Tibial nerve (tissue), 4 donors: ENCODE data around the gene NUDCD2. TPM values are rescaled to one million over a fixed set of nuclear protein-coding genes. Genes with fewer than 3 reads are reported as not detected.
"Not testable (repeated sequence)": the region's sequence is repeated elsewhere in the genome, so short reads cannot be mapped to it uniquely, and the experiment has no call there.

ENCODE experiments used
- DNase-seq, 2 donors: peaks; one replicate each; pipeline ENCODE4 v3.0.0-alpha.2; 2019; ENCODE audit warnings: low spot score in 2 of 2
- H3K27ac ChIP-seq, 4 donors: fragments of 200-600 bp; sonication (generic) in 3 of 4; one replicate each; pipeline ENCODE4 v1.5.1; 2017 to 2019; ENCODE audit warnings: mild to moderate bottlenecking in 1 of 4
- H3K27me3 ChIP-seq, 2 donors: fragments of 200-600 bp; sonication (generic) in 1 of 2; one replicate each; pipeline versions ENCODE4 v1.5.1 to v1.6.0; 2017 to 2019
- H3K36me3 ChIP-seq, 3 donors: fragments of 200-600 bp; sonication (generic); one replicate each; pipeline ENCODE4 v1.5.1; 2018 to 2019
- H3K4me1 ChIP-seq, 4 donors: fragments of 200-600 bp; sonication (generic) in 3 of 4; one replicate each; pipeline ENCODE4 v1.5.1; 2017 to 2019
- H3K4me3 ChIP-seq, 4 donors: fragments of 200-600 bp; sonication (generic) in 3 of 4; one replicate each; pipeline ENCODE4 v1.5.1; 2017 to 2019; ENCODE audit warnings: mild to moderate bottlenecking in 1 of 4, moderate library complexity in 1 of 4
- H3K9me3 ChIP-seq, 4 donors: fragments of 200-600 bp; sonication (generic) in 3 of 4; one replicate each; pipeline ENCODE4 v1.5.1; 2017 to 2019
- EP300 ChIP-seq, 2 donors: sonication (generic); formaldehyde crosslinking; IDR thresholded peaks; one replicate each; pipeline ENCODE4 v1.6.1; 2017; ENCODE audit warnings: antibody characterized with exemption in 2 of 2, mild to moderate bottlenecking in 1 of 2
- POLR2A ChIP-seq, 2 donors: fragments of 450-650 bp; IDR thresholded peaks; one replicate each; pipeline ENCODE4 v1.6.1; 2017; ENCODE audit warnings: antibody characterized with exemption in 2 of 2, mild to moderate bottlenecking in 2 of 2, moderate library complexity in 2 of 2
- WGBS, 2 donors: methylation state at CpG; one replicate each; pipeline ENCODE4 v1.1.5; 2018; 5-methylcytosine and 5-hydroxymethylcytosine counted together
- total RNA-seq, 4 donors: library from RNA; depleted of rRNA; stranded (reverse); fragments of >200 nt; gene quantifications; one replicate each; pipeline ENCODE4 v1.1.0, GENCODE V29; 2016
- TF ChIP-seq, protein P1 (sequence below), 5 experiments: fragments of 200-600 bp in 3 of 5; fragments of 450-650 bp in 2 of 5; sonication (generic) in 3 of 5; IDR thresholded peaks; one replicate each; pipeline ENCODE4 v1.5.1; 2016 to 2019; ENCODE audit warnings: antibody characterized with exemption in 5 of 5, mild to moderate bottlenecking in 3 of 5, moderate library complexity in 2 of 5

NUDCD2 gene
- total RNA-seq, 4 donors from 2014 or later, result 4.6 to 14.5 (median 5.5) TPM

DNA sequence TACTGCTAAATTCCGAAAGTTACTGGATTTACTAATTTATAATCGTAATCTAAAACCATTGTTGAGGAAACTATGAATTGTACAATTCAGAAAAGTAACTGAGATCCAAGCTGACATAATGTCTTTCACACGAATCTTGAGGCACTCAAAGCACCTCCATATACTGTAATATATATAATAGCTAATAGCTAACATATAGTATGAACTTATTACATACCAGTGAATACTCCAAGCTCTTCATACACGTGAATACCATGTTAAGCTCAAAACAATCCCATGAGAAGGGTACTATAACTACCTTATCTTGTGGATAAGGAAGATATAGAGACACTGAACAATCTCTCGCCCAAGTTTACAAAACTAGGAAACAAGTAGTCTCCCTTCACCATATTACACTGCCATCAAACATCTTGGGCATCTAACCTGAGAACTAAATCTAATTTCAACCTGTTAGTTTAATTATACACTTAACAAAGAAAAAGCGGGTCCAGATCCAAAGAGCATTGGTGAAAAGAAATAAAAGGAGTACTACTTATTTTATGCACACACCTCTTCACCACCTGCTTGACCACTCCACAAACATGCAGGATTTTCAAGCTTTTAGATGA, 1.0 kb downstream of the NUDCD2 start:
- Histone ChIP-seq H3K27ac (peak overlapping the region; percentile 86 to 99 (median 94)), H3K9me3 (no peaks in the 10 kb centered on the region), H3K4me1 (peaks cover 0 to 38% (median 11%) of the 10 kb centered on the region in 4 donors), H3K36me3 (peaks cover 0 to 25% (median 0%) of the 10 kb centered on the region in 3 donors), H3K4me3 (peak overlapping the region; percentile 59 to 85 (median 82)), H3K27me3 (no peaks in the 10 kb centered on the region)
- no peak for DNase-seq
- 41 to 44% methylated on average over 6 of the region's 6 CpGs for WGBS, 2 donors
- TF ChIP-seq, protein P1, sequence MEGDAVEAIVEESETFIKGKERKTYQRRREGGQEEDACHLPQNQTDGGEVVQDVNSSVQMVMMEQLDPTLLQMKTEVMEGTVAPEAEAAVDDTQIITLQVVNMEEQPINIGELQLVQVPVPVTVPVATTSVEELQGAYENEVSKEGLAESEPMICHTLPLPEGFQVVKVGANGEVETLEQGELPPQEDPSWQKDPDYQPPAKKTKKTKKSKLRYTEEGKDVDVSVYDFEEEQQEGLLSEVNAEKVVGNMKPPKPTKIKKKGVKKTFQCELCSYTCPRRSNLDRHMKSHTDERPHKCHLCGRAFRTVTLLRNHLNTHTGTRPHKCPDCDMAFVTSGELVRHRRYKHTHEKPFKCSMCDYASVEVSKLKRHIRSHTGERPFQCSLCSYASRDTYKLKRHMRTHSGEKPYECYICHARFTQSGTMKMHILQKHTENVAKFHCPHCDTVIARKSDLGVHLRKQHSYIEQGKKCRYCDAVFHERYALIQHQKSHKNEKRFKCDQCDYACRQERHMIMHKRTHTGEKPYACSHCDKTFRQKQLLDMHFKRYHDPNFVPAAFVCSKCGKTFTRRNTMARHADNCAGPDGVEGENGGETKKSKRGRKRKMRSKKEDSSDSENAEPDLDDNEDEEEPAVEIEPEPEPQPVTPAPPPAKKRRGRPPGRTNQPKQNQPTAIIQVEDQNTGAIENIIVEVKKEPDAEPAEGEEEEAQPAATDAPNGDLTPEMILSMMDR (IDR thresholded peaks at IDR 0.05), result no peak
- TF ChIP-seq POLR2A (IDR thresholded peaks at IDR 0.05) (no peak), EP300 (IDR thresholded peaks at IDR 0.05) (no peak)

DNA sequence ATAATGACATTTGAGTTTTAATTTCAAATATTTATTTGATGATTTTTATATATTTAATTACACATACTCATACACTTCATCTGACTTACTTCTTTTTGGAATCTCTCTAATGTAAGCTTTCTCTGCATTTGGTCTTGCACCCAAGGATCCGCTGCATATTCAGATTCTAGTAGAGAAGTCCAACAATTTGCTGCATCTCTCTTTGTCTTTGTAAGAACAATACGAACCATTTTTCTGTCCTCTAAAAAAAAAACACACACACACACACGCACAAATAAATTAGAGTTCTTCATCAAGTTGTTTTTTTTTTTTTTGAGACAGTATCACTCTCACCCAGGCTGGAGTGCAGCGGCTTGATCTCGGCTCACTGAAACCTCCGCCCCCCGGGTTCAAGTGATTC, 3.1 kb downstream of the NUDCD2 start:
- TF ChIP-seq, protein P1 (IDR thresholded peaks at IDR 0.05), result no peak
- TF ChIP-seq EP300 (IDR thresholded peaks at IDR 0.05), result no peak
- TF ChIP-seq POLR2A (IDR thresholded peaks at IDR 0.05), result no peak
- Histone ChIP-seq H3K27ac (no peak overlapping the region), H3K9me3 (no peaks in the 10 kb centered on the region), H3K4me3 (no peak overlapping the region), H3K36me3 (peaks cover 0 to 45% (median 0%) of the 10 kb centered on the region in 3 donors), H3K4me1 (peaks cover 0 to 42% (median 11%) of the 10 kb centered on the region in 4 donors), H3K27me3 (no peaks in the 10 kb centered on the region)
- no peak for DNase-seq
- WGBS, 2 donors, result 84 to 88% methylated on average over 7 of the region's 7 CpGs

DNA sequence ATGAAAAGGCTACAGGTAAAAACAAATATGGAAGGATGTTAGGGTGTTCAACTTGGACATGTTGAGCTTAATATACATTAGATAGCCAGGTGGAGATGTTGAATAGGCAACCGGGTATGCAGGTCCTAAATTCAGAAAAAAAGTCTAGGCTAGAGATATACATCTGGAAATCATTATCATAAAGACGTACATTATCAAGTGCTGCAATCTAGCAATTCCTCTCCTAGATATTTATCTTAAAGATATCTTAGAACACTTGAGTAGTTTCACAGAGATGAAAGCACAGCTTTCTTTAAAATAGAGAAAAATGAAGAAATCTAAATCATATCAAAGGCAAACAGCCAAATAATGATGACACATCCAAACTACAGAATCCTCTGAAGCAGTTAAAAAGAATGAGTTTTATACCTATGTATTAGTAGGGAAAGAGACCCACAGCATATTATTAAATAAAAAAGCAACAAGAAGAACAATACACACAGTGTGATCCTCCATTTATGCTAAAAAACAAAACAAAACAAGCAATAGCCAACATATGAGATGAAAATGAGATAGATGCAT, 3.8 kb downstream of the NUDCD2 start:
- H3K36me3 ChIP-seq, result peaks cover 0 to 52% (median 0%) of the 10 kb centered on the region in 3 donors
- H3K27ac ChIP-seq, result no peak overlapping the region
- no peaks in the 10 kb centered on the region for H3K9me3 ChIP-seq
- no peak overlapping the region for H3K4me3 ChIP-seq
- no peaks in the 10 kb centered on the region for H3K27me3 ChIP-seq
- DNase-seq, result no peak
- H3K4me1 ChIP-seq, result peaks cover 0 to 35% (median 9%) of the 10 kb centered on the region in 4 donors
- TF ChIP-seq EP300 (IDR thresholded peaks at IDR 0.05) (no peak), POLR2A (IDR thresholded peaks at IDR 0.05) (no peak)
- TF ChIP-seq, protein P1 (IDR thresholded peaks at IDR 0.05), result no peak
- 66 to 73% methylated on average over 2 of the region's 2 CpGs for WGBS, 2 donors

DNA sequence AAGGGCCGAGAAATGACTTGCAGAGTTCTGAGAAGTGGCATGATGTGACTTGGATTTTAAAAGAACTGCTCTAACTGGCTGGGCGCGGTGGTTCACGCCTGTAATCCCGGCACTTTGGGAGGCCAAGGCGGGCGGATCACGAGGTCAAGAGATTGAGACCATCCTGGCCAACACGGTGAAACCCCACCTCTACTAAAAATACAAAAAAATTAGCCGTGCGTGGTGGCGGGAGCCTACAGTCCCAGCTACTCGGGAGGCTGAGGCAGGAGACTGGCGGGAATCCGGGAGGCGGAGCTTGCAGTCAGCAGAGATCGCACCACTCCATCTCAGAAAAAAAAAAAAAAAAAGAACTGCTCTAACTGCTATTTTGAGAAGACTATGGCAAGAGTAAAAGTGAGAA, 4.5 kb downstream of the NUDCD2 start:
- peaks cover 0 to 30% (median 8%) of the 10 kb centered on the region in 4 donors for H3K4me1 ChIP-seq
- not testable (repeated sequence) for DNase-seq, H3K27me3 ChIP-seq, H3K27ac ChIP-seq, H3K9me3 ChIP-seq, H3K4me3 ChIP-seq
- 95% methylated on average over 17 of the region's 17 CpGs for WGBS, 2 donors
- H3K36me3 ChIP-seq, result peaks cover 0 to 59% (median 0%) of the 10 kb centered on the region in 3 donors

DNA sequence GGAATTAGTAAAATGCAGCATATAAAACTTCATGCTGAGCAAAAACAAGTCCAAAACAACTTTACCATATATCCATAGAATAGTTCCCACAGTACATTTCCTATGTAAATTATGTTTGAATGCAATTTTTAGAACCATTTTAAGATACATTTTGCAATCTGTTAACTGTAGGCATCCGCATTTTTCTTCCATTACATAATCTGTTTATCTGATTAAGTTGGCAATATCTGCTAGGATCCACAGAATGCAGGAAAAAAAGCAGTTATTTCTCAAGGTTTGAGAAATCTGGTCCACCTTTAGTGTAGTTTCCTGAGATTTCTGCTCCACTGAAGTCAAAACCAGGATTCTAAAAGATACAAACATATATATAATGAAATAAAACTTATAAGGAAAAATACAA, 6.2 kb downstream of the NUDCD2 start:
- no peak overlapping the region for H3K4me3 ChIP-seq
- H3K36me3 ChIP-seq, result peaks cover 0 to 76% (median 0%) of the 10 kb centered on the region in 3 donors
- DNase-seq, result no peak
- WGBS, 2 donors, result 86 to 88% methylated on average over 1 of the region's 1 CpG
- TF ChIP-seq, protein P1 (IDR thresholded peaks at IDR 0.05), result no peak
- TF ChIP-seq EP300 (IDR thresholded peaks at IDR 0.05) (no peak), POLR2A (IDR thresholded peaks at IDR 0.05) (no peak)
- H3K4me1 ChIP-seq, result peaks cover 0 to 22% (median 4%) of the 10 kb centered on the region in 4 donors
- no peaks in the 10 kb centered on the region for H3K9me3 ChIP-seq
- H3K27me3 ChIP-seq, result no peaks in the 10 kb centered on the region
- H3K27ac ChIP-seq, result peak overlapping the region in 1 of 4 donors; percentile 15
